Stimulated activated naive B cell treated with anti-CD40 and anti-IgM and Interleukin-4, amounts not matched to agents 10 μg/mL and 1 μg/mL and 100 μg/mL, for 72 hours (primary cell): ENCODE results near the gene DNAH5.

Experiments used
- ATAC-seq, 2 donors: fragments of 150-1000 bp; cut with Tn5 transposase; replicated peaks; 2 replicates each; pipeline ENCODE4 v1.10.0; 2021; ENCODE audit warnings: moderate library complexity in 1 of 2
- DNase-seq: peaks from one replicate; pipeline ENCODE4 v3.0.0; 2021
- H3K27ac Mint-ChIP-seq: one replicate; pipeline ENCODE4 v1.8.0; 2022; ENCODE audit warnings: mild to moderate bottlenecking, mixed read lengths
- H3K27me3 Mint-ChIP-seq, 2 donors: one replicate each; pipeline ENCODE4 v1.8.0; 2022; ENCODE audit warnings: mixed read lengths in 2 of 2
- H3K36me3 Mint-ChIP-seq, 2 donors: one replicate each; pipeline ENCODE4 v1.8.0; 2022; ENCODE audit warnings: mixed read lengths in 2 of 2, mild to moderate bottlenecking in 1 of 2
- H3K4me1 Mint-ChIP-seq, 2 donors: one replicate each; pipeline ENCODE4 v1.8.0; 2022; ENCODE audit warnings: mixed read lengths in 2 of 2, mild to moderate bottlenecking in 1 of 2
- H3K4me3 Mint-ChIP-seq, 2 donors: one replicate each; pipeline ENCODE4 v1.8.0; 2022; ENCODE audit warnings: mild to moderate bottlenecking in 2 of 2, mixed read lengths in 2 of 2, moderate library complexity in 1 of 2
- H3K9me3 Mint-ChIP-seq, 2 donors: one replicate each; pipeline ENCODE4 v1.8.0; 2022; ENCODE audit warnings: mixed read lengths in 2 of 2, mild to moderate bottlenecking in 1 of 2

DNAH5 gene

GRCh38 chr5:13749766-13750165 is 194.7 kb downstream of the DNAH5 start:
- no peak overlapping the region for H3K27ac Mint-ChIP-seq
- H3K4me1 Mint-ChIP-seq: no peaks in the 10 kb centered on the region
- ATAC-seq (no peak), DNase-seq (no peak)
- H3K9me3 Mint-ChIP-seq: peaks cover 0 to 2% of the 10 kb centered on the region in 2 donors
- H3K27me3 Mint-ChIP-seq: peaks cover 0 to 5% of the 10 kb centered on the region in 2 donors
- H3K4me3 Mint-ChIP-seq: no peak overlapping the region
- H3K36me3 Mint-ChIP-seq: no peaks in the 10 kb centered on the region

- DNase-seq (no peak), ATAC-seq (no peak)
- H3K4me1 Mint-ChIP-seq: no peaks in the 10 kb centered on the region
- no peak overlapping the region for H3K27ac Mint-ChIP-seq
- H3K36me3 Mint-ChIP-seq: no peaks in the 10 kb centered on the region
- no peak overlapping the region for H3K4me3 Mint-ChIP-seq
- H3K9me3 Mint-ChIP-seq: peaks cover 0 to 2% of the 10 kb centered on the region in 2 donors
- H3K27me3 Mint-ChIP-seq: peaks cover 0 to 5% of the 10 kb centered on the region in 2 donors
Observed at GRCh38 chr5:13746026-13746425, 198.5 kb downstream of the DNAH5 start.

GRCh38 chr5:13745508-13745907 is 199.0 kb downstream of the DNAH5 start:
- Mint-ChIP-seq H3K9me3 (peaks cover 0 to 2% of the 10 kb centered on the region in 2 donors), H3K27ac (no peak overlapping the region), H3K36me3 (no peaks in the 10 kb centered on the region), H3K4me3 (no peak overlapping the region), H3K27me3 (peaks cover 0 to 5% of the 10 kb centered on the region in 2 donors), H3K4me1 (no peaks in the 10 kb centered on the region)
- DNase-seq (no peak), ATAC-seq (no peak)

GRCh38 chr5:13740471-13740870 is 204.0 kb downstream of the DNAH5 start:
- H3K36me3 Mint-ChIP-seq: no peaks in the 10 kb centered on the region
- H3K4me3 Mint-ChIP-seq: no peak overlapping the region
- ATAC-seq (no peak), DNase-seq (no peak)
- H3K9me3 Mint-ChIP-seq: peaks cover 3 to 8% of the 10 kb centered on the region in 2 donors
- no peaks in the 10 kb centered on the region for H3K27me3 Mint-ChIP-seq
- H3K27ac Mint-ChIP-seq: no peak overlapping the region
- no peaks in the 10 kb centered on the region for H3K4me1 Mint-ChIP-seq

- DNase-seq (no peak), ATAC-seq (no peak)
- no peaks in the 10 kb centered on the region for H3K36me3 Mint-ChIP-seq
- H3K27ac Mint-ChIP-seq: no peak overlapping the region
- H3K4me3 Mint-ChIP-seq: no peak overlapping the region
- no peaks in the 10 kb centered on the region for H3K4me1 Mint-ChIP-seq
- H3K9me3 Mint-ChIP-seq: peaks cover 5 to 10% of the 10 kb centered on the region in 2 donors
- H3K27me3 Mint-ChIP-seq: no peaks in the 10 kb centered on the region
Observed at GRCh38 chr5:13739479-13739878, 205.0 kb downstream of the DNAH5 start.

DNA sequence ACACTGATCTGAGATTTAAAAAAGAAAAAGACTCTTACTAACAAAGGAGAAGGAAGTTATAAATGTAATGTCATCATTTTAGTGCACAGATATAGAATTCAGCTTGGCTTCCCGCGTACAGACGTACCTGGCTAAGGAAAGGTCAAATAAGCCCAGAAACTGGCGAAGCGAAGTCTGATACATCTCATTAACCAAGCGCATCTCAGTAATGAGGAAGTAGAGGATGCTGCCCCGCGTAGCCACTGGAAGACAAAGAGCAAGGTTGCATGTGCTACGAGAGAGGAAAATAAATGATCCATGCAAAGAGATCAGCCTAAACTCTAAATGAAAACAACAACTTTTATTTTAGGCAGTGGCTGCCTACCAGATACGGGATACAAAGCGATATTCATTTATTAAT is 208.8 kb downstream of the DNAH5 start:
- ATAC-seq: no peak
- no peaks in the 10 kb centered on the region for H3K27me3 Mint-ChIP-seq
- no peak for DNase-seq
- H3K4me3 Mint-ChIP-seq: no peak overlapping the region
- no peaks in the 10 kb centered on the region for H3K4me1 Mint-ChIP-seq
- H3K9me3 Mint-ChIP-seq: peaks cover 5 to 11% of the 10 kb centered on the region in 2 donors
- H3K27ac Mint-ChIP-seq: no peak overlapping the region
- H3K36me3 Mint-ChIP-seq: no peaks in the 10 kb centered on the region

GRCh38 chr5:13731121-13731628 is 213.3 kb downstream of the DNAH5 start:
- H3K36me3 Mint-ChIP-seq: no peaks in the 10 kb centered on the region
- H3K27me3 Mint-ChIP-seq: no peaks in the 10 kb centered on the region
- no peaks in the 10 kb centered on the region for H3K4me1 Mint-ChIP-seq
- ATAC-seq (no peak), DNase-seq (no peak)
- no peak overlapping the region for H3K4me3 Mint-ChIP-seq
- H3K27ac Mint-ChIP-seq: no peak overlapping the region
- H3K9me3 Mint-ChIP-seq: peaks cover 5 to 9% of the 10 kb centered on the region in 2 donors

GRCh38 chr5:13708906-13709305 is 235.6 kb downstream of the DNAH5 start:
- Mint-ChIP-seq H3K27ac (no peak overlapping the region), H3K4me3 (no peak overlapping the region), H3K9me3 (peaks cover 2 to 11% of the 10 kb centered on the region in 2 donors), H3K4me1 (no peaks in the 10 kb centered on the region), H3K36me3 (no peaks in the 10 kb centered on the region), H3K27me3 (no peaks in the 10 kb centered on the region)
- DNase-seq (no peak), ATAC-seq (no peak)

DNA sequence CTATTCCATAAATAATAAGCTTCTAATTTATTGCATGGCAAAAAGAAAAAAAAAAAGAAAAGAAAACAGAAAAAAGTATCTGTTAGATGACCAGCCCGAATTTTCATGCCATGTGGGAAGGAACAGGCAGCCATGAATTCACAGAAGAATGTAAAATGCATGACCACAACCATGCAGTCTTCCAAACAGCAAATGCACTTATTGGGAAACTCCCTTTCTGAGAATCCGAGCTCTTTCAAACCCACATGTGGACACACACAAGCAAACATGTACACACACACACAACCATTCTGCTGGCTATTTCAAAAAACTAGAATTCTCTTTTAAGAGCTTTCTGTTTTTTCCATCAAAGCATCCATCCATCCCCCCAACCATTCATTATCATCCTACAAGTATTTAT is 236.1 kb downstream of the DNAH5 start:
- peaks cover 2 to 11% of the 10 kb centered on the region in 2 donors for H3K9me3 Mint-ChIP-seq
- no peak overlapping the region for H3K4me3 Mint-ChIP-seq
- H3K36me3 Mint-ChIP-seq: no peaks in the 10 kb centered on the region
- no peaks in the 10 kb centered on the region for H3K27me3 Mint-ChIP-seq
- H3K27ac Mint-ChIP-seq: no peak overlapping the region
- no peak for DNase-seq
- ATAC-seq: no peak
- no peaks in the 10 kb centered on the region for H3K4me1 Mint-ChIP-seq

GRCh38 chr5:13704396-13704795 is 240.1 kb downstream of the DNAH5 start:
- DNase-seq: no peak
- Mint-ChIP-seq H3K36me3 (no peaks in the 10 kb centered on the region), H3K27me3 (no peaks in the 10 kb centered on the region), H3K9me3 (no peaks in the 10 kb centered on the region), H3K27ac (no peak overlapping the region), H3K4me3 (no peak overlapping the region), H3K4me1 (no peaks in the 10 kb centered on the region)
- no peak for ATAC-seq

GRCh38 chr5:13700626-13701025 is 243.9 kb downstream of the DNAH5 start:
- ATAC-seq: no peak
- Mint-ChIP-seq H3K27ac (no peak overlapping the region), H3K36me3 (no peaks in the 10 kb centered on the region), H3K4me1 (no peaks in the 10 kb centered on the region), H3K4me3 (no peak overlapping the region), H3K9me3 (peaks cover 3 to 6% of the 10 kb centered on the region in 2 donors), H3K27me3 (no peaks in the 10 kb centered on the region)
- DNase-seq: no peak

- DNase-seq: no peak
- Mint-ChIP-seq H3K9me3 (peaks cover 3 to 6% of the 10 kb centered on the region in 2 donors), H3K4me3 (no peak overlapping the region), H3K36me3 (no peaks in the 10 kb centered on the region), H3K27ac (no peak overlapping the region), H3K4me1 (no peaks in the 10 kb centered on the region), H3K27me3 (no peaks in the 10 kb centered on the region)
- ATAC-seq: no peak
Observed at GRCh38 chr5:13698885-13699284, 245.6 kb downstream of the DNAH5 start.

DNA sequence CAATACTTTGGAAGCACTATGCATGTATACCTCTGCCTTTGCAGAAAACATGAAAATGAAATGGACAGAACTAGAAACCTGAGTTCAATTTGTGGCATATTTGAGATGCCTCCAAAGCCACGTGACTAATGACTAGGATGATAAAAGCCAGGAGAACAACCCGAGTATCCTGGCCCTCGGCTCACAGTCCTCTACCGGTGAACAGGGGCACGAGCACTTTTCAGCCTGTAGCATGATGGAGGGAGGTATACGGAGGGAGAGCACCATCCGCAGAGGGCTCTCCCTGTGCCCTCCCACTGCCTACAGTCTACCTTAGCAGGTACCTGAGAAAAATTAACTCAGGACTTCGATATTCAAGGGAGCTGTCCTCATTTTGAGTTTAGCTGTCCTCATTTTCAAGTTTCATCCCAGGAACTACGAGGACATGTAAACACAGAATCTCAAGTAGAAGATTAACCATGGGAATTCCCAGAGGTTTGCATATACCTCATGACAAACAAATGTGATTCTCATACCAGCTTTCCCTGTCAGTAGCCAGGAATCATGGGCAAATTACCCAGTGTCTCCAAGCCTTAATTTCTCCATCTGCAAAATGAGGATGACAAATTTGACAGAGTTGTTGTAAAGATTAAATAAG is 249.3 kb downstream of the DNAH5 start:
- Mint-ChIP-seq H3K27me3 (no peaks in the 10 kb centered on the region), H3K4me3 (no peak overlapping the region), H3K27ac (no peak overlapping the region), H3K4me1 (no peaks in the 10 kb centered on the region), H3K36me3 (no peaks in the 10 kb centered on the region), H3K9me3 (peaks cover 6 to 7% of the 10 kb centered on the region in 2 donors)
- no peak for DNase-seq
- ATAC-seq: no peak

GRCh38 chr5:13692172-13692571 is 252.3 kb downstream of the DNAH5 start:
- H3K4me3 Mint-ChIP-seq: no peak overlapping the region
- peaks cover 16 to 17% of the 10 kb centered on the region in 2 donors for H3K9me3 Mint-ChIP-seq
- no peaks in the 10 kb centered on the region for H3K36me3 Mint-ChIP-seq
- DNase-seq (no peak), ATAC-seq (no peak)
- H3K4me1 Mint-ChIP-seq: no peaks in the 10 kb centered on the region
- H3K27ac Mint-ChIP-seq: no peak overlapping the region
- no peaks in the 10 kb centered on the region for H3K27me3 Mint-ChIP-seq

- no peaks in the 10 kb centered on the region for H3K27me3 Mint-ChIP-seq
- DNase-seq (no peak), ATAC-seq (no peak)
- H3K9me3 Mint-ChIP-seq: peaks cover 0 to 4% of the 10 kb centered on the region in 2 donors
- H3K27ac Mint-ChIP-seq: no peak overlapping the region
- no peak overlapping the region for H3K4me3 Mint-ChIP-seq
- H3K4me1 Mint-ChIP-seq: no peaks in the 10 kb centered on the region
- no peaks in the 10 kb centered on the region for H3K36me3 Mint-ChIP-seq
Observed at GRCh38 chr5:13676531-13676930, 268.0 kb downstream of the DNAH5 start.
